22Rv1 (cell line): ENCODE data around the gene VAMP5.

Experiments used
- ZFX ChIP-seq: fragments of 450-650 bp; IDR thresholded peaks from 2 replicates; pipeline ENCODE4 v1.6.1; 2017; ENCODE audit warnings: antibody characterized with exemption, borderline replicate concordance
- TF ChIP-seq, protein P1 (sequence below): fragments of 450-650 bp; IDR thresholded peaks from 2 replicates; pipeline ENCODE4 v1.5.1; 2017; ENCODE audit warnings: mild to moderate bottlenecking

DNA sequence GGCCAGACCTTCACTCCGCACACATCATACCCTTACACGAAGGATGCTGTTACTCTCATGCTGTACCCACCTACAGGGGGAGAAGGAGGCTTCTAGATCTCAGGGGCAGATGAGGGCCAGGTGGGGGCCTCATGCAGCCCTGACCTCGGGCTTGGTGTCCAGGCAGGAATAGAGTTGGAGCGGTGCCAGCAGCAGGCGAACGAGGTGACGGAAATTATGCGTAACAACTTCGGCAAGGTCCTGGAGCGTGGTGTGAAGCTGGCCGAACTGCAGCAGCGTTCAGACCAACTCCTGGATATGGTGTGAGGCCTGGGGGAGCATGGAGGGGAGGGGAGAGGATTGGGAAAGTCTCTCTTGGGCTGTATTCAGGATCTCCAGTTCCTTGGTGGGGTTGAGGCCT is 7.3 kb downstream of the VAMP5 start:
- TF ChIP-seq, protein P1, sequence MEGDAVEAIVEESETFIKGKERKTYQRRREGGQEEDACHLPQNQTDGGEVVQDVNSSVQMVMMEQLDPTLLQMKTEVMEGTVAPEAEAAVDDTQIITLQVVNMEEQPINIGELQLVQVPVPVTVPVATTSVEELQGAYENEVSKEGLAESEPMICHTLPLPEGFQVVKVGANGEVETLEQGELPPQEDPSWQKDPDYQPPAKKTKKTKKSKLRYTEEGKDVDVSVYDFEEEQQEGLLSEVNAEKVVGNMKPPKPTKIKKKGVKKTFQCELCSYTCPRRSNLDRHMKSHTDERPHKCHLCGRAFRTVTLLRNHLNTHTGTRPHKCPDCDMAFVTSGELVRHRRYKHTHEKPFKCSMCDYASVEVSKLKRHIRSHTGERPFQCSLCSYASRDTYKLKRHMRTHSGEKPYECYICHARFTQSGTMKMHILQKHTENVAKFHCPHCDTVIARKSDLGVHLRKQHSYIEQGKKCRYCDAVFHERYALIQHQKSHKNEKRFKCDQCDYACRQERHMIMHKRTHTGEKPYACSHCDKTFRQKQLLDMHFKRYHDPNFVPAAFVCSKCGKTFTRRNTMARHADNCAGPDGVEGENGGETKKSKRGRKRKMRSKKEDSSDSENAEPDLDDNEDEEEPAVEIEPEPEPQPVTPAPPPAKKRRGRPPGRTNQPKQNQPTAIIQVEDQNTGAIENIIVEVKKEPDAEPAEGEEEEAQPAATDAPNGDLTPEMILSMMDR = no peak
- no peak for TF ChIP-seq ZFX
